Activated naive CD8-positive, alpha-beta T cell treated with anti-CD3 and anti-CD28 coated beads for 36 hours (primary cell): Measurements from ENCODE around the gene TMEM144. TPM values are rescaled to one million over a fixed set of nuclear protein-coding genes. Genes with fewer than 3 reads are reported as not detected.

Experiments used
- DNase-seq: peaks from one replicate; pipeline ENCODE4 v3.0.0; 2021
- H3K27ac Mint-ChIP-seq: one replicate; pipeline ENCODE4 v1.8.0; 2022; ENCODE audit warnings: mild to moderate bottlenecking, moderate library complexity, mixed read lengths
- H3K27me3 Mint-ChIP-seq: one replicate; pipeline ENCODE4 v1.8.0; 2022; ENCODE audit warnings: mild to moderate bottlenecking, mixed read lengths
- H3K36me3 Mint-ChIP-seq: one replicate; pipeline ENCODE4 v1.8.0; 2021; ENCODE audit warnings: mild to moderate bottlenecking, mixed read lengths
- H3K4me1 Mint-ChIP-seq: one replicate; pipeline ENCODE4 v1.8.0; 2021; ENCODE audit warnings: mixed read lengths
- H3K4me3 Mint-ChIP-seq: one replicate; pipeline ENCODE4 v1.8.0; 2022; ENCODE audit warnings: mild to moderate bottlenecking, moderate library complexity, mixed read lengths
- H3K9me3 Mint-ChIP-seq: one replicate; pipeline ENCODE4 v1.8.0; 2022; ENCODE audit warnings: mixed read lengths
- total RNA-seq, 2 experiments: library from RNA; stranded (reverse); gene quantifications; one replicate each; pipeline ENCODE4 v1.2.3, GENCODE V29; 2021

Gene TMEM144
- total RNA-seq, 2 experiments from 2014 or later = 0.16 to 0.25 TPM

- no peaks in the 10 kb centered on the region for H3K36me3 Mint-ChIP-seq
- no peak overlapping the region for H3K27ac Mint-ChIP-seq
- no peaks in the 10 kb centered on the region for H3K4me1 Mint-ChIP-seq
- no peak overlapping the region for H3K4me3 Mint-ChIP-seq
- H3K9me3 Mint-ChIP-seq = peaks cover 2% of the 10 kb centered on the region
- peaks cover 4% of the 10 kb centered on the region for H3K27me3 Mint-ChIP-seq
- no peak for DNase-seq
Measured at GRCh38 chr4:158291334-158292055, 81.2 kb downstream of the TMEM144 start.

DNA sequence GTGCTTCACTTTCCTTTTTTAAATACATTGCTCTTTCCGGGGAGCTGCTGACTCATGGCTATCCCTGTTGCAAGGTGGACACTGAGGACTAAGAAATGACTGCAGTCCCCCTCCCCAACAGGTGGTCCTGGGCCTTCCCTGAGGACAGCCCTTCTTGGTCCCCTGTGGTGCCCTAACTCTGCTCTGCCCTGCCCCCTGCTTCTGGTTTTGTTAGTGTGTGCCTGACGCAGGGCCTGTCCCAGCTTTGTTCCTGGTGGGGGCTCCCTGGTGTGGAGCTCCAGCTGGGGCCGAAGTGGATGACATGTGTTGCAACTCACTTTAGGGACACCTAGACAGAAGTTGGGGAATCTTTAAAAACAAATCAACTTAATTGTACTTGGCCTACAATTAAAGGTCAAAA, 81.9 kb downstream of the TMEM144 start:
- Mint-ChIP-seq H3K9me3 (peaks cover 2% of the 10 kb centered on the region), H3K27ac (no peak overlapping the region), H3K27me3 (peaks cover 4% of the 10 kb centered on the region), H3K4me1 (no peaks in the 10 kb centered on the region), H3K36me3 (no peaks in the 10 kb centered on the region), H3K4me3 (no peak overlapping the region)
- DNase-seq = no peak

- Mint-ChIP-seq H3K4me1 (no peaks in the 10 kb centered on the region), H3K27me3 (peaks cover 4% of the 10 kb centered on the region), H3K4me3 (no peak overlapping the region), H3K27ac (no peak overlapping the region), H3K36me3 (no peaks in the 10 kb centered on the region), H3K9me3 (peaks cover 2% of the 10 kb centered on the region)
- no peak for DNase-seq
Measured at GRCh38 chr4:158295053-158295452, 84.8 kb downstream of the TMEM144 start.

DNA sequence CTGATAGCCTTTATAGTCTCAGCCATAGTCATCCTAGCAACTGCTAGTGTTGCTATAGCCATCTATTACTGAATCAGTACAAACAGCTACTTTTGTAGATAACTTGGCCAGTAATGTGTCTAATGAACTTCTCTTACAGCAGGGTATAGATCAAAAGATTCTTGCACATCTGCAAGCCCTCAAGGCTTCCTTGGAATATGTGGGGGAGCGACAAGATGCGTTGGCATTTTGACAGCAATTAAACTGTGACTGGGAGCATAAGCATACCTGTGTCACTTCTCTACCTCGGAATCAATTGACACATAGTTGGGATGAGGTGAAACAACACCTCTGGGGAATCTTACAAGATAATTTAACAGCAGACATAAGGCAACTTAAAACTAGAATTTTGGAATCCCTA, 87.6 kb downstream of the TMEM144 start:
- H3K27me3 Mint-ChIP-seq = no peaks in the 10 kb centered on the region
- H3K36me3 Mint-ChIP-seq = no peaks in the 10 kb centered on the region
- no peaks in the 10 kb centered on the region for H3K4me1 Mint-ChIP-seq

GRCh38 chr4:158299459-158300007, 89.2 kb downstream of the TMEM144 start:
- H3K4me1 Mint-ChIP-seq = no peaks in the 10 kb centered on the region
- peaks cover 2% of the 10 kb centered on the region for H3K9me3 Mint-ChIP-seq
- no peaks in the 10 kb centered on the region for H3K36me3 Mint-ChIP-seq
- DNase-seq = no peak
- H3K27ac Mint-ChIP-seq = no peak overlapping the region
- H3K27me3 Mint-ChIP-seq = no peaks in the 10 kb centered on the region
- H3K4me3 Mint-ChIP-seq = no peak overlapping the region

More for the DNA sequence above, 87.6 kb downstream of the TMEM144 start:
- DNase-seq = no peak
- Mint-ChIP-seq H3K4me3 (no peak overlapping the region), H3K9me3 (peaks cover 2% of the 10 kb centered on the region), H3K27ac (no peak overlapping the region)

- Mint-ChIP-seq H3K4me1 (no peaks in the 10 kb centered on the region), H3K27me3 (no peaks in the 10 kb centered on the region), H3K36me3 (no peaks in the 10 kb centered on the region), H3K27ac (no peak overlapping the region), H3K9me3 (peaks cover under 1% of the 10 kb centered on the region), H3K4me3 (no peak overlapping the region)
- DNase-seq = no peak
Measured at GRCh38 chr4:158300012-158300411, 89.7 kb downstream of the TMEM144 start.

- Mint-ChIP-seq H3K36me3 (no peaks in the 10 kb centered on the region), H3K27ac (no peak overlapping the region), H3K9me3 (no peaks in the 10 kb centered on the region), H3K4me3 (no peak overlapping the region), H3K4me1 (no peaks in the 10 kb centered on the region), H3K27me3 (no peaks in the 10 kb centered on the region)
- DNase-seq = no peak
Measured at GRCh38 chr4:158302076-158302866, 92.0 kb downstream of the TMEM144 start.

GRCh38 chr4:158304694-158305093, 94.4 kb downstream of the TMEM144 start:
- no peaks in the 10 kb centered on the region for H3K27me3 Mint-ChIP-seq
- DNase-seq = no peak
- H3K4me1 Mint-ChIP-seq = no peaks in the 10 kb centered on the region
- no peak overlapping the region for H3K4me3 Mint-ChIP-seq
- no peak overlapping the region for H3K27ac Mint-ChIP-seq
- H3K36me3 Mint-ChIP-seq = no peaks in the 10 kb centered on the region
- H3K9me3 Mint-ChIP-seq = no peaks in the 10 kb centered on the region

Other genes with a start within 250 kb of the TMEM144 start
- gene GASK1B, start 37.5 kb upstream of the TMEM144 start, total RNA-seq = not detected